ENCODE measurements around the gene TPSD1.

TPSD1 gene

GRCh38 chr16:1213231-1213630, 42.6 kb upstream of the TPSD1 start:
- Histone ChIP-seq H3K4me1 (ENCODE audit: insufficient read depth, low read length) (no peaks in the 10 kb centered on the region), H3K27me3 (ENCODE audit: insufficient read depth, low read length, poor library complexity) (no peaks in the 10 kb centered on the region), H3K79me2 (ENCODE audit: insufficient read depth, low read length) (no peaks in the 10 kb centered on the region), H3K4me3 (ENCODE audit: low read depth in 1 of 2, low read length in 2 of 2) (no peak overlapping the region), H3K9me3 (ENCODE audit: insufficient read depth, low read length, severe bottlenecking) (no peaks in the 10 kb centered on the region), H4K20me1 (ENCODE audit: insufficient read depth, low read length) (no peaks in the 10 kb centered on the region; the same call in 1 of the 2 replicates), H2AFZ (ENCODE audit: low read depth, low read length) (no peak overlapping the region), H3K4me2 (ENCODE audit: insufficient read depth, low read length) (no peak overlapping the region), H3K27ac (ENCODE audit: low read length) (no peak overlapping the region), H3K36me3 (ENCODE audit: insufficient read depth, low read length) (no peaks in the 10 kb centered on the region), H3K9ac (ENCODE audit: low read depth, low read length) (no peak overlapping the region)
- no peak for TF ChIP-seq EZH2 (IDR thresholded peaks at IDR 0.05; ENCODE audit: borderline replicate concordance, low read depth, low read length, severe bottlenecking)
- TF ChIP-seq, protein P1, sequence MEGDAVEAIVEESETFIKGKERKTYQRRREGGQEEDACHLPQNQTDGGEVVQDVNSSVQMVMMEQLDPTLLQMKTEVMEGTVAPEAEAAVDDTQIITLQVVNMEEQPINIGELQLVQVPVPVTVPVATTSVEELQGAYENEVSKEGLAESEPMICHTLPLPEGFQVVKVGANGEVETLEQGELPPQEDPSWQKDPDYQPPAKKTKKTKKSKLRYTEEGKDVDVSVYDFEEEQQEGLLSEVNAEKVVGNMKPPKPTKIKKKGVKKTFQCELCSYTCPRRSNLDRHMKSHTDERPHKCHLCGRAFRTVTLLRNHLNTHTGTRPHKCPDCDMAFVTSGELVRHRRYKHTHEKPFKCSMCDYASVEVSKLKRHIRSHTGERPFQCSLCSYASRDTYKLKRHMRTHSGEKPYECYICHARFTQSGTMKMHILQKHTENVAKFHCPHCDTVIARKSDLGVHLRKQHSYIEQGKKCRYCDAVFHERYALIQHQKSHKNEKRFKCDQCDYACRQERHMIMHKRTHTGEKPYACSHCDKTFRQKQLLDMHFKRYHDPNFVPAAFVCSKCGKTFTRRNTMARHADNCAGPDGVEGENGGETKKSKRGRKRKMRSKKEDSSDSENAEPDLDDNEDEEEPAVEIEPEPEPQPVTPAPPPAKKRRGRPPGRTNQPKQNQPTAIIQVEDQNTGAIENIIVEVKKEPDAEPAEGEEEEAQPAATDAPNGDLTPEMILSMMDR (IDR thresholded peaks at IDR 0.05; ENCODE audit: borderline replicate concordance, extremely low read depth, low read length, poor library complexity, severe bottlenecking), result no peak
- no peak for ATAC-seq (ENCODE audit: insufficient read depth, low read depth)
- DNase-seq, result no peak

DNA sequence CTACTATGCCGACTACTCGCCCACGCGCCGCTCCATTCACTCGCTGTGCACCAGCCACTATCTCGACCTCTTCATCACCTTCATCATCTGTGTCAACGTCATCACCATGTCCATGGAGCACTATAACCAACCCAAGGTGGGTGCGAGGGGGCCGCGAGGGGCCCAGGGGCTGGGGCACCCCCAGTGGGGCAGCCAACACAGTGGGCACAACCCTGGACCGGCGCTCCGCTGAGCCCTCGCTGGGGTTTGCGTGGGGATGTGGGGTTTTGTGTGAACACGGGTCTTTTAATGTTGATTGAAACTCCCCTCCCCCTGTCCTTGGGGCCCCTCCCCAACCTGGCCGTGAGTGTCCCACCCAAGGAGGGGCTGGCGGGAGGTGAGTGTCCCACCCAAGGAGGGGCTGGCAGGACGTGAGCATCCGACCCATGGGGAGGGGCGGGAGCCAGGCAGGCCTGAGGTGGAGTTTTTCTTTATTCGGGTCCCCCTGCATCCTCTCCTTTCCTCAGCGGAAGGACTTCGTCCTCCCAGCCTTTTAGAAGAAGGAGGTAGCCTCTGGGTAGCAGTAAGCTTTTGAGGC, 42.0 kb upstream of the TPSD1 start:
- no peak overlapping the region for H3K27ac ChIP-seq (ENCODE audit: low read length)
- H3K4me1 ChIP-seq (ENCODE audit: insufficient read depth, low read length), result no peaks in the 10 kb centered on the region
- H3K9me3 ChIP-seq (ENCODE audit: insufficient read depth, low read length, severe bottlenecking), result no peaks in the 10 kb centered on the region
- no peaks in the 10 kb centered on the region for H3K27me3 ChIP-seq (ENCODE audit: insufficient read depth, low read length, poor library complexity)
- no peak overlapping the region for H3K4me2 ChIP-seq (ENCODE audit: insufficient read depth, low read length)
- H3K36me3 ChIP-seq (ENCODE audit: insufficient read depth, low read length), result no peaks in the 10 kb centered on the region
- no peak overlapping the region for H3K4me3 ChIP-seq (ENCODE audit: low read depth in 1 of 2, low read length in 2 of 2)
- no peak overlapping the region for H2AFZ ChIP-seq (ENCODE audit: low read depth, low read length)
- no peaks in the 10 kb centered on the region for H3K79me2 ChIP-seq (ENCODE audit: insufficient read depth, low read length)
- DNase-seq (no peak), ATAC-seq (ENCODE audit: insufficient read depth, low read depth) (no peak)
- peaks cover 1% of the 10 kb centered on the region; the same call in 1 of the 2 replicates for H4K20me1 ChIP-seq (ENCODE audit: insufficient read depth, low read length)
- H3K9ac ChIP-seq (ENCODE audit: low read depth, low read length), result no peak overlapping the region
- no peak for TF ChIP-seq EZH2 (IDR thresholded peaks at IDR 0.05; ENCODE audit: borderline replicate concordance, low read depth, low read length, severe bottlenecking)
- TF ChIP-seq, protein P1 (IDR thresholded peaks at IDR 0.05; ENCODE audit: borderline replicate concordance, extremely low read depth, low read length, poor library complexity, severe bottlenecking), result no peak

GRCh38 chr16:1214719-1215118, 41.1 kb upstream of the TPSD1 start:
- DNase-seq (no peak), ATAC-seq (ENCODE audit: insufficient read depth, low read depth) (no peak)
- H3K36me3 ChIP-seq (ENCODE audit: insufficient read depth, low read length), result no peaks in the 10 kb centered on the region
- H3K4me2 ChIP-seq (ENCODE audit: insufficient read depth, low read length), result no peak overlapping the region
- TF ChIP-seq EZH2 (IDR thresholded peaks at IDR 0.05; ENCODE audit: borderline replicate concordance, low read depth, low read length, severe bottlenecking), result no peak
- TF ChIP-seq, protein P1 (IDR thresholded peaks at IDR 0.05; ENCODE audit: borderline replicate concordance, extremely low read depth, low read length, poor library complexity, severe bottlenecking), result no peak
- no peak overlapping the region for H3K4me3 ChIP-seq (ENCODE audit: low read depth in 1 of 2, low read length in 2 of 2)
- no peaks in the 10 kb centered on the region for H3K9me3 ChIP-seq (ENCODE audit: insufficient read depth, low read length, severe bottlenecking)
- H3K79me2 ChIP-seq (ENCODE audit: insufficient read depth, low read length), result no peaks in the 10 kb centered on the region
- H3K27ac ChIP-seq (ENCODE audit: low read length), result no peak overlapping the region
- no peak overlapping the region for H3K9ac ChIP-seq (ENCODE audit: low read depth, low read length)
- H3K4me1 ChIP-seq (ENCODE audit: insufficient read depth, low read length), result no peaks in the 10 kb centered on the region
- no peaks in the 10 kb centered on the region for H3K27me3 ChIP-seq (ENCODE audit: insufficient read depth, low read length, poor library complexity)
- H2AFZ ChIP-seq (ENCODE audit: low read depth, low read length), result no peak overlapping the region
- peaks cover 4% of the 10 kb centered on the region; the same call in 1 of the 2 replicates for H4K20me1 ChIP-seq (ENCODE audit: insufficient read depth, low read length)
